Effector CD4-positive, alpha-beta T cell (primary cell): ENCODE results near the gene ERVH48-1. TPM values are rescaled to one million over a fixed set of nuclear protein-coding genes. Genes with fewer than 3 reads are reported as not detected.
"Not testable (repeated sequence)": the region's sequence is repeated elsewhere in the genome, so short reads cannot be mapped to it uniquely, and the experiment has no call there.

Source experiments
- DNase-seq: peaks from one replicate; pipeline ENCODE4 v3.0.0-alpha.2; 2020
- total RNA-seq: gene quantifications from one replicate; lab custom pipeline; 2026; lab: John Stamatoyannopoulos, UW

ERVH48-1 gene
- not detected for total RNA-seq

DNA sequence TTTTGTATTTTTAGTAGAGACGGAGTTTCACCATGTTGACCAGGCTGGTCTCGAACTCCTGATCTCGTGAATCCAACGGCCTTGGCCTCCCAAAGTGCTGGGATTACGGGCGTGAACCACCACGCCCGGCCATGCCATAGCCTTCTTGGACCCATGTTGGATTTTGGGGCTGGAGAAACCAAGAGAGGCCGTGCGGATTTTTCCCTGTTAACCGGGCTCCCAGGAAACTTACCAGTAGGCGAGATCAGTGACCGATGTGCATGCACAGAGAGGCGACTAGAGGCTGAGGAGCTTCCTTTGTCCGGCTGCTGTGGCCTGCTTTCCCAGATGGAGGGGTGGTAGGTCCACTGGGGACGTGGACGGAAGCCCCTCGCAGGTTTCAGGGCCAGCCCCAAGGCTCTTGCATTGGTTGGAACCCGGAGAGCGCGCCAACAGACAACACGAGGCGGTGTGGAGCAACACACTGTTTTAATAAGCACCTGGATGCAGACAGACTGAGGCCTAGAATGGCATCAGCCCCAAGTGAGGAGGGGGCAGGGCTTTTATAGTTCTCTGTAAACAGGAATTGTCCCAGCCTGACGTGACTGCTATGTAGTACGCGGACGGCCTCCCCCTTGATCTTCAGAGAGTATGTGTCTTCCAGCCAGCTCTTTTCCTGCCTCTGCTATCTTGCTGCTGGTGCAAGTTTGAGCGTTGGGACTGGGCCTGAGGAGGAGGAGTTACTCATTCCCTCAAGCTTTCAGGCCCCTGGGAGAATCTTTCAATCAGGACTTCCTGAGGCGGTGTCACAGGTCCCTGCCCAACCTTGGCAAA lies at the start of gene ERVH48-1:
TSS of gene ERVH48-1 (minus strand) at position 517 of the 813 bp plus-strand sequence. CDS start 6,624 bp downstream, outside the sequence.
- no peak for DNase-seq

DNA sequence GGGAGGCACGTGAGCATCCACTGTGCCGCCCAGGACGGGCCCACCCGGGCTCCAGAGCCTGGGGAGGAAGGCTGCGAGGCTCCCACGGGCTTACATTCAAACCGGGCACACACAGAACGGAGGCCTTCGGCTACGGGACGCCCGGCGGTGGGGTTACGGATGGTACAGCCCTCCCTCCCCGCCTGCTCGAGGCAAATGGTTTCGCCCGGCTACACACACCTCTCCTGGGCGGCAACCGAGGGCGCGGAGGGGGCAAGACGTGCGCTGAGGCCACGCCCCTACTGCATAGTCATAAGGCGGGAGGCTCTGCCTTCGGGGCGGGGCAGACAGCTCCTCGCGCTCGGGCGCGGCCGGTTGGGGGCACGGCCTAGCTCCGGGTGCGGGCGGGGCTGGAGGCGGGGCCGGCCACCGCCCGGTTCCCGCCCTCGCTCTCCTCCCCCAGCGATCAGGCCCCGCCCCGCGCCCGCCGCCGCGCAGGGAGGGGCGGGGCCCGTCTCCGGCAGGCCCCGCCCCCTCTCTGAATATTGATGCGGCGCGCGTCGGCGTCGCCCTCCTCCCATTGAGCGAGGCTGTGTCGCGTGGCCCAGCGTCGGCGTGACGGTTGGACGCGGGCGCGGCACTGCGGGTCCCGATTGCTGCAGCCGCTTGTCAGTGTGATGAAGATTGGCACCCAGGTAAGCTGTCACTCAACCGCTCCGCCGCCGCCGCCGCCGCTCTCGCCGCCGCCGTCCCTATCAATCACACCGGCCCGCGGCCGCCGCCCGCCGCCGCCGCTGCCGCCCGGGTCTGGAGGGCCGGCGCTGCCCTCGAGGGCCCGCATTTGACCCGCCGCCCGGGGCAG lies 48.8 kb upstream of the ERVH48-1 start, which contains the start of gene PKNOX1:
TSS of gene PKNOX1 (plus strand) at position 572 of the 841 bp plus-strand sequence. CDS start 29,820 bp downstream, outside the sequence.
- peak; percentile 99 for DNase-seq

GRCh38 chr21:42973309-42973990 lies 48.0 kb upstream of the ERVH48-1 start:
- no peak for DNase-seq

DNA sequence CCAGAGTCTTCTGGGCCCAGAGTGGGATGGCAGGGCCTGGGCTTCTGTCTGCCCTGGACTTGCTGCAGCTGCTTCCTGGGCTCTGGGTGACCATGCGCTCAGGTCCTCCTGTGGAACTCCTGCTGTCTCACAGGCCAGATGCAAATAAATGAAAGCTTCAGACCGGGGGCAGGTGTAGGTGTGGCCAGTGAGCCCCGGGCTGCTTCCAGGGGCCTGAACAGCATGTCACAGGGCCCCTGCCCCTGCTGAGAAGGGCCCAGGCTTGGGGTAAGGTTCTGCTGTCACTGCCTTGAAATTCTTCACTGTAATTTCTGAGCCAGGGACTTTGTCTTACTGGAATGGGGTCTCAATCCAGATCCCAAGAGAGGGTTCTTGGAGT lies 46.5 kb upstream of the ERVH48-1 start:
- no peak for DNase-seq

DNA sequence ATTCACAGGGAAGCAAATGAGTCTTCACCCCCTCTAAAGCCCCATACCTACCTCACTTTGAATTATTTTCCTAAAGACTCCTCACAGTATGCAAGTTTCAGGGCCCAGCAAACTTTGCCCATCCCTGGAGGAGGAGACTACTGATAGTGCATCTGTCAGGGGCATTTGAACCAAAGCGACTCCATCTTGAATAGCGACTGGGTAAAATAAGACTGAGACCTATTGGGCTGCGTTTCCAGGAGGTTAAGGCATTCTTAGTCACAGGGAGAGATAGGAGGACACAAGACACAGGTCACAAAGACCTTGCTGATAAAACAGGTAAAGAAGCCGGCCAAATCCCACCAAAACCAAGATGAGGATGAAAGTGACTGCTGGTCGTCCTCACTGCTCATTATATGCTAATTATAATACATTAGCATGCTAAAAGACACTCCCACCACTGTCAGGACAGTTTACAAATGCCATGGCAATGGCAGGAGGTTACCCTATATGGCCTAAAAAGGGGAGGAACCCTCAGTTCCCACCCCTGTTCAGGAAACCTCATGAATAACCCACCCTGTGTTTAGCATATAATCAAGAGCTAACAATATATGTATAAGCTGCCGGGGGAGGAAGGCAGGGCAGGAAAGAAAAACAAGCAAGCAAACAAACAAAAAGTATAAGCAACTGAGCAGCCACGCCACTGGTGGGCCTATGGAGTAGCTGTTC lies 45.7 kb upstream of the ERVH48-1 start:
- no peak for DNase-seq

DNA sequence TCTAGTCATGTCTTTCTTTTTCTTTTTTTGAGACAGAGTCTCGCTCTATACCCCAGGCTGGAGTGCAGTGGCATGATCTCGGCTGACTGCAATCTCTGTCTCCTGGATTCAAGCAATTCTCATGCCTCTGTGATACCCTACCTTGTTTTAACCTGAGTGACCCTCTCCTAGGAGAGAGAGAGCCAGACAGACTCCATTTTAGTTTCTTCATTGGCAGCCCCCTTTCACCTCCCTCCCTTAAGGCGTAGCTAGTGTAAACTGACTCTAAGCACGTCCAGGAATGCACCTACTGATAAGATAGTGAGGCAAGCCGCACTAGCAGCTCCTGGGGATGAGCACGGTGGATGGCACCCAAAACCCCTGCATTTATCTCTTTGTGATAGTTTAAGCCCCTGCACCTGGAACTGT lies 43.8 kb upstream of the ERVH48-1 start:
- DNase-seq, result no peak

GRCh38 chr21:42967616-42968015 lies 42.2 kb upstream of the ERVH48-1 start:
- DNase-seq, result not testable (repeated sequence)

- DNase-seq, result no peak
Observed at GRCh38 chr21:42965211-42965560, 39.8 kb upstream of the ERVH48-1 start.

GRCh38 chr21:42964546-42965210 lies 39.2 kb upstream of the ERVH48-1 start:
- DNase-seq, result no peak

DNA sequence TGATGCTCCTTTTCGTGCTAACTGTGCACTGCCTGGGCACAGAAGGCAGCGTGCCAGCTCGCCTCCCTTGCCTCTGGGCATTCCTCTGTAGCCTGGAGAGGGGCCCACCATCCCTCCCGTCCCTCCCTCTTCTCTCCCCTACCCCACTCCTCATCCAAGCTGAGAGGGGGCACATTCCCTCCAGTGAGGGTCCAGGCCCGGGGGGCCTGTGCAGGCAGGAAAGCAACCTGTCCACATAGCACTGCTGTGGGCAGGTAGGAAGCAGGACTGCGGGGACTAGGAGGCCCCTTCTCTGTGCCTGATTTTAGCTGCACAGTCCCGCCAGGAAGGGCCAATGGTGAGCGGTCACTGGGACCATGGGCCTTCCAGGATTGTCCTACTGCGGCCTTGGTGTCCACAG lies 38.7 kb upstream of the ERVH48-1 start:
- no peak for DNase-seq

GRCh38 chr21:42962380-42963007 lies 37.1 kb upstream of the ERVH48-1 start:
- DNase-seq, result no peak

- DNase-seq, result no peak
Observed at GRCh38 chr21:42959728-42960127, 34.3 kb upstream of the ERVH48-1 start.

DNA sequence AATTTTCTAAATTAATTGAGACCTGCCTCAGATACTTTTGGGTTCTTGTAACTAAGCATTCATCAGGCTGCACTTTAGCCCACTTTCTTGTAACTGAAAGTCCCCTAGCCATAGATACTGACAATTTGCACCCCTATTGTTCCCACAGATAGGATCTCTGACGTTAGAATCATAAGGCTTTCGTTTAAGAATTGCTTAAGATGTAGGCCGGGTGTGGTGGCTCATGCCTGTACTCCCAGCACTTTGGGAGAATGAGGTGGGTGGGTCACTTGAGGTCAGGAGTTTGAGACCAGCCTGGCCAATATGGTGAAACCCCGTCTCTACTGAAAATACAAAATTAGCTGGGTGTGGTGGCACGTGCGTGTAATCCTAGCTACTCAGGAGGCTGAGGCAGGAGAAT lies 32.7 kb upstream of the ERVH48-1 start:
- DNase-seq, result not testable (repeated sequence)

DNA sequence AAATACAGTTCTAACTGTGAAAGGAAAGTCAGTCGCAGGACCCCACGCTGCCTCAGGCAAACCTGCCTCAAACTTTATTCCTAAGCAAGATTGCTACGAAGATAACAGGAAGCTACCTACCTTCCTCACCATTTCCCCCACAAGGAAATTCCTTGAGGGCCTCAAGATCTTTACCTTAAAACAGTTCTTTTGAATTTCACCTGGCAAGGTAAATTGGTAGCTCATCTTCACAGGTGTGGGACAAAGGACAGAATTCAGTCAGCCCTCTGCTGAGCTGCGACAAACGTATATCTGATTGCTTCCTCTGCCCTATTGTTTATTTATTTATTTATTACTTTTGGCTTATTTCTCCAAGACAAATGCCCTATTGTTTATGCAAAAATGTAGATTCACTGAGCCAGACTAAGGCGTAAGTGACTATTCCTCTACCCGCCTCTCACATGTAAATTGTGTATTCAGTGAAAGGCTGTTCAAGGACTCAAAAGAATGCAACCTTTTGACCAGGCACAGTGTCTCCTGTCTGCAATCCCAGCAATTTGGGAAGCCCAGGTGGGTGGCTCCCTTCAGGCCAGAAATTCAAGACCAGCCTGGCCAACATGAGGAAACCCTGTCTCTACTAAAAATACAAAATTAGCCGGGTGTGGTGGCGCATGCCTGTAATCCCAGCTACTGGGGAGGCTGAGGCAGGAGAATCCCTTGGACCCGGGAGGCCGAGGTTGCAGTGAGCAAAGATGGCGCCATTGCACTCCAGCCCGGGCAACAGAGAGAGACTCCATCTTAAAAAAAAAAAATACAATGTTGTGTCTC lies 31.6 kb upstream of the ERVH48-1 start:
- no peak for DNase-seq

- DNase-seq, result not testable (repeated sequence)
Observed at GRCh38 chr21:42951193-42951592, 25.8 kb upstream of the ERVH48-1 start.

- DNase-seq, result not testable (repeated sequence)
Observed at GRCh38 chr21:42949094-42949755, 23.8 kb upstream of the ERVH48-1 start.

- no peak for DNase-seq
Observed at GRCh38 chr21:42942244-42942643, 16.8 kb upstream of the ERVH48-1 start.

- DNase-seq, result no peak
Observed at GRCh38 chr21:42941696-42942085, 16.3 kb upstream of the ERVH48-1 start.

DNA sequence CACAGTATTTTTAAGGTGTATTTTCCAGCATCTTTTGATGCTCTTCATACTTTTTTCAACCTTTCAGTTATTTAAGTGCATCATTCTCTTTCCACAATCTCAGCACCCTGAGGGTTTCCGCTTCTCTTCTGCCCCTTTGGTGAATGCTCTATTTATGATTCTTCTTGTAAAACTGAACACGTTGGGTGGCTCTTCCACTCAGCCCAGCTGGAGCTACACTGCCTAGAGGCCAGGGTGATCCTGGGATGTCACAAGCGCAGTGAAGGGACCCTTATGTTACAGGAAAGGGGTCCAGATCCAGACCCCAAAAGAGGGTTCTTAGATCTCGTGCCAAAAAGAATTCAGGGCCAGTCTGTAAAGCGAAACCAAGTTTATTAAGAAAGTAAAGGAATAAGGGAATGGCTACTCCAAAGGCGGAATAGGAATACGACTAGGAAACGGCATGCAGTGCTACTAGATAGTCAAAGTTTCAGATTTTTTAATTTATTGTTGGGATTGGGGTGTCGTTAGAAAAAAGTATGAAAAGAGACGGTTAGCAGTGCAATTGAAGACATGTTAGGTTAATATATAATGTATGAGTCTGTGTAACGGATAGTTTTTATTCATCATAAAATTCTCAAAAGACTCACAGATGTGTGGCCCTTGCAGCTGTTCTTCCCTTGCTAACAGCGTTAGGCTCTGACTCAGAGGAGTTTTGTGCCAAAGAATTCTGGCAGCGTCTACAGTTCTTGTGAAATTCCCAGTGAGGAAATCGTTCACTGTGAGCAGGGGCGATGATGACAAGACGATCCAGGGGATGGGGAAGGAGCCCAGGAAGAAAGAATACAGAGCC lies 14.4 kb upstream of the ERVH48-1 start:
- DNase-seq, result no peak
